GM23248 (cell line): ENCODE results near the gene MFNG.

ENCODE experiments used
- EZH2 ChIP-seq: fragments of 200-600 bp; sonication (generic); IDR thresholded peaks from 2 replicates; pipeline ENCODE4 v1.6.1; 2018; ENCODE audit warnings: antibody characterized with exemption, mild to moderate bottlenecking; ENCODE audit not compliant: insufficient read depth, poor library complexity, severe bottlenecking
- EZH2phosphoT487 ChIP-seq: fragments of 200-600 bp; sonication (generic); IDR thresholded peaks from 2 replicates; pipeline ENCODE4 v1.6.1; 2018; ENCODE audit warnings: antibody characterized with exemption, moderate library complexity, mild to moderate bottlenecking, low read depth; ENCODE audit not compliant: insufficient read depth

- TF ChIP-seq EZH2 = no peak
- no peak for TF ChIP-seq EZH2phosphoT487
These were observed 10.9 kb upstream of the MFNG start for GRCh38 chr22:37497062-37497599.
